Measurements from ENCODE around the gene CD4.

DNA sequence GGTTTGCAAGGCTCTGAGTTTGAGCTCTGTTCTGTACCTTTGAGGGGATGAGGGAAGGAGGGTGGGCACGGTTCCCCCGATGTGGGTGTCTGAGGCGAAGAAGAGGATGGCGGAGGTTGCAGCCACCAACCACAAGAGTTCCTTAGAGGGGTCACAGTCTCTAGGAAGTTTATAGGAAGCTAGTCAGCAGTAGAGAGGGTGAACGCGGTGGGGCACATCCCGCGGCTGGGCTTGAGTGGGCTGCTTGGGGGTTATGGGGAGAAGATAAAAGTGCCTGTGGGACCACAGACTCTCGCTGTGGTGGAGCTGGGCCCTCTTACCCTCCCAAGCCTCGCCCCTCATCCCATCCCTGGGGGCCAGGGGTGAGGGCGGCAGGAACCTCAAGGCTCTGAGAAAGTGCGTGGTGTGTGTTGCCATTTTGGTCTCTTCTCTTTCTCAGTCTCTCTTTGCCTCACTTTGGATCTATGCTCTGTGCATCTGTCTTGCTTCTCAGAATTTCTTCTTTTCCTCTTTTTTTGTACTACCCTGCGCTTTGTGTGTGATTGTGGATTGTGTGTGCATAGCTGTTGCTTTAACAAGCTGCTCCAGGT, 2.7 kb downstream of the CD4 start:
- TF ChIP-seq, protein P1, sequence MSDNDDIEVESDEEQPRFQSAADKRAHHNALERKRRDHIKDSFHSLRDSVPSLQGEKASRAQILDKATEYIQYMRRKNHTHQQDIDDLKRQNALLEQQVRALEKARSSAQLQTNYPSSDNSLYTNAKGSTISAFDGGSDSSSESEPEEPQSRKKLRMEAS (IDR thresholded peaks at IDR 0.05) = no peak
- no peak for TF ChIP-seq EZH2phosphoT487 (IDR thresholded peaks at IDR 0.05; ENCODE audit: borderline replicate concordance)
- TF ChIP-seq, protein P2, sequence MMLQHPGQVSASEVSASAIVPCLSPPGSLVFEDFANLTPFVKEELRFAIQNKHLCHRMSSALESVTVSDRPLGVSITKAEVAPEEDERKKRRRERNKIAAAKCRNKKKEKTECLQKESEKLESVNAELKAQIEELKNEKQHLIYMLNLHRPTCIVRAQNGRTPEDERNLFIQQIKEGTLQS (IDR thresholded peaks at IDR 0.05) = no peak
- TF ChIP-seq RAD21 (IDR thresholded peaks at IDR 0.05; ENCODE audit: low read depth) = no peak
- TF ChIP-seq, protein P3, sequence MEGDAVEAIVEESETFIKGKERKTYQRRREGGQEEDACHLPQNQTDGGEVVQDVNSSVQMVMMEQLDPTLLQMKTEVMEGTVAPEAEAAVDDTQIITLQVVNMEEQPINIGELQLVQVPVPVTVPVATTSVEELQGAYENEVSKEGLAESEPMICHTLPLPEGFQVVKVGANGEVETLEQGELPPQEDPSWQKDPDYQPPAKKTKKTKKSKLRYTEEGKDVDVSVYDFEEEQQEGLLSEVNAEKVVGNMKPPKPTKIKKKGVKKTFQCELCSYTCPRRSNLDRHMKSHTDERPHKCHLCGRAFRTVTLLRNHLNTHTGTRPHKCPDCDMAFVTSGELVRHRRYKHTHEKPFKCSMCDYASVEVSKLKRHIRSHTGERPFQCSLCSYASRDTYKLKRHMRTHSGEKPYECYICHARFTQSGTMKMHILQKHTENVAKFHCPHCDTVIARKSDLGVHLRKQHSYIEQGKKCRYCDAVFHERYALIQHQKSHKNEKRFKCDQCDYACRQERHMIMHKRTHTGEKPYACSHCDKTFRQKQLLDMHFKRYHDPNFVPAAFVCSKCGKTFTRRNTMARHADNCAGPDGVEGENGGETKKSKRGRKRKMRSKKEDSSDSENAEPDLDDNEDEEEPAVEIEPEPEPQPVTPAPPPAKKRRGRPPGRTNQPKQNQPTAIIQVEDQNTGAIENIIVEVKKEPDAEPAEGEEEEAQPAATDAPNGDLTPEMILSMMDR (IDR thresholded peaks at IDR 0.05 in 2 of 3, conservative IDR thresholded peaks at IDR 0.05 in 1 of 3; ENCODE audit: borderline replicate concordance in 1 of 3, insufficient read depth in 1 of 3, low read depth in 2 of 3, low read length in 2 of 3) = no peak
- no peak for TF ChIP-seq POLR2A (IDR thresholded peaks at IDR 0.05; ENCODE audit: borderline replicate concordance, extremely low read depth, insufficient read depth, insufficient read length)
- TF ChIP-seq POLR2AphosphoS5 (IDR thresholded peaks at IDR 0.05; ENCODE audit: low read depth, low read length) = no peak
